Dedifferentiated amniotic fluid mesenchymal stem cell (primary cell): ENCODE data around the gene CDC14C.
"Not testable (repeated sequence)": the region's sequence is repeated elsewhere in the genome, so short reads cannot be mapped to it uniquely, and the experiment has no call there.

Source experiments
- DNase-seq: peaks from one replicate; pipeline ENCODE4 v3.0.0-alpha.2; 2016; ENCODE audit errors: extremely low spot score

The CDC14C gene

DNA sequence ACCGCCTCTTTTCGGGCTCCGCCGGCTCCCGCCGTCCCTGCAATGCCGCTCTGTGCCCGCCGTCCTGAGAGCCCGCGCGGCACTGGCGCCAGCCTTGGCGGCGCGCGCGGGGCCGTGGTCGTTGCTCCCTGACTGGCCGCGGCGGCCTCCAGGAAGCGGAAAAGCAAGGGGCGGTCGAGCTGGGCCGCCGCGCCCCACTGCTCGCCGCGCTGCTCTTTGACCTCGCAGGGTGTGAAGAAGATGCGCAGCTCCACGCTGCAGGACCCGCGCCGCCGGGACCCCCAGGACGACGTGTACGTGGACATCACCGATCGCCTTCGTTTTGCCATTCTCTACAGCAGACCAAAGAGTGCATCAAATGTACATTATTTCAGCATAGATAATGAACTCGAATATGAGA, at the start of gene CDC14C:
TSS of gene CDC14C (plus strand) at position 115 of the 400 bp plus-strand sequence. CDS start at position 241, 126 bp downstream.
- DNase-seq: no peak

DNA sequence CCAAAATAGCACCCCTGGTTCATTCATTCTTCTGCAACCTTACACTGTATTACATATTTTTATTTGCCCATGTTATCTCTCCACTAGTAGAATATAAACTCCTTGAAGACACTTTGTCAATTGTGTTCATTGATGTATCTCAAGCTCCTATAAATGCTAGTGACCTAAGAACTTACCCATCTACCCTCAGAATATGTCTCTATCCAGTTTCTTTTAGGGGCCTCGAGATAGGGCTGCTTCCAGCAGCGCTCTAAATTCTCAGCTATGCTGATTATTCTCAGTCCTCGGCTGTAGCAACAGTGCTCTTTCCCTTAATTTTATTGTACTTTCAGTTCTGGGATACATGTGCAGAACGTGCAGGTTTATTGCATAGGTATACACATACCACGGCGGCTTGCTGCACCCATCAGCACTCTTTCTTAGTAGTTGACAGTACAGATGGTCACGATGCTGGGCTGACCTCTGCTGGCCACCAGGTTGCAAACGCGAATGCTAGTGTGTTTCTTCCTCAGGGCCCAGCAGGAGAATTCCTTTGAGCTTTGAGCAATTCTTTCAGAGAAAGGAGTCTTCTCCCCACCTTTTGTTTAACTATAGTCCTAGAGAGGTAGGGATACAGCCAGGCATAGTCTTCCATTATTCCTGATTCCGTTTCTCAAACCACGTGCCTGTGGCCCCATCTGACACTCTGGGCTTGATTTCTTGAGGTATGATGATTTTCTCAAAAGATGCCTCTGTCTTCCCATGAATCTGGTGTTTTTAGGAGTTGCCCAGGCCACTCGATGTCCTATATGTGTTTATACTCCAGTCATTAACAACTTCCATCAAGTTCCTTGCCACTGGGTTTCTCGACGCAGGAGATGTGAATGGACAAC, 49.1 kb upstream of the CDC14C start:
- DNase-seq: no peak

DNA sequence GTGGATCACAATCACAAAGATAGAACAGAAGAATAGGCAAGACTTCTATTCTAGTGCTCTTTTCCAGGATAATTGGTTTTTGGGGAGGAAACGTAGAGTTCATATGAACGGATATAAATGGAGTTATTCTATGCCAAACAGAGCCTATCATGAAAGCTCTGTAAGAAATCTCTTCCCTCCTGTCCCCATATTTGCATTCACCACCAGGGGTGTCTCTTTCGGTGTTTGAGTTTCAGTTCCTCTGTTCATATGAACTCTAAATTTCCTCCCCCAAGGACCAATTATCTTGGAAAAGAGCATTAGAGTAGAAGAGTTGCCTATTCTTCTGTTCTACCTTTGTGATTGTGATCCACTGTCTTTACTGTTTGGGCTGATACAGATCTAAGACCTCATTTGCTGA, 48.3 kb upstream of the CDC14C start:
- no peak for DNase-seq

DNA sequence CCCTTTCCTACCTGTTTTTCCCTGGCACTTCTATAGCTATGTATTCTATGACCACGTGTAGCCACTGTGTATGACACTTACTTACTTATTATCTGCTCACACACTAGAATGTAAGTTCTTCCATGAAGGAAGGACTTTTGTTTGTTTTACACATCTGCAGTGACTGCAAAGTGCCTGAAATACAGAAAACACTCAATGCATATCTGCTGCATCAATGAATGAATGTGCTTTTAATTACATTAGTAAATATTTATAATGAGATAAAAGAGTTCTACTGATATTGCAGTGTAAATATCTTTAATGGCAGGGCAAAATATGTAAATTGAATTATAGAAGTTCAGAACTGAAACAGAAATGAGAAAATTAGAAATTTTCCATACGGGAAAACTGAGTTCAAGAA, 43.5 kb upstream of the CDC14C start:
- DNase-seq: no peak

DNA sequence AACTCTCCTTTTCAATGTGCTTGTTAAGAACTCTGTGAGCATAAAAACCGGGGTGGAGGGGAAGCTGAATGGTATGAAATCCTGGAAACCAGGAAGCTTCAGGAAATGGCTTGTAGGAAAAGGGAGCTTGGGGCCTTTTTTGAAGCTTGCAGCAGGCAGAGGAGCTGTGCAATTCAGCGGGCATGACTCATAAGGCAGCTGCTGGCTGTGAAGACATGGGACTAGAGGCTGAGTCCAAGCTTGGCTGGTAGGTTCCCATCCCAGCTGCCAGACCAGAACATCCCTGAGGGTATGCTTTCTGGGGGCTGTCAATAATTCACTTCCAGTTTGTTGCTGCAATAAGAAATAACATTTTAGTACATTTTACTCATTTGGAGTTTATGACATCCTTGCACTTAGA, 36.8 kb upstream of the CDC14C start:
- no peak for DNase-seq

DNA sequence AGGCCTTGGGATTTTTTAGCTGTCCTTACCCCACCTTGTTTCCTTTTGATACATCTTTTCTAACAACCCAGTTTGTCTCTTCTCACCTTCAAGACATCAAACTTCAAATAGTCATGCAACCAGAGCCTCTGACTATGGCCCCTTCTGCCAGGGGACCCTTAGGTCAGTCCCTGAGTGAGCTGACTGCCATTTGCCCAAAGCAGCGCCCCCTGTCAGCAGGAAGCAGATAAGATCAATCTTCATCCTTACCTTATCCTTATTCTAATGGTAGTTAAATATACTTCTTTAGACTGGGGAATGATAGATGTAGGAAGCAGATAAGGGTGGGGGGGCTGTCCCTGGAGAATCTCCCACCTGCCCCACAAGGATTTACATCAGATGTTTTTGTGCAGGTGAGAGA, 29.8 kb upstream of the CDC14C start:
- no peak for DNase-seq

DNA sequence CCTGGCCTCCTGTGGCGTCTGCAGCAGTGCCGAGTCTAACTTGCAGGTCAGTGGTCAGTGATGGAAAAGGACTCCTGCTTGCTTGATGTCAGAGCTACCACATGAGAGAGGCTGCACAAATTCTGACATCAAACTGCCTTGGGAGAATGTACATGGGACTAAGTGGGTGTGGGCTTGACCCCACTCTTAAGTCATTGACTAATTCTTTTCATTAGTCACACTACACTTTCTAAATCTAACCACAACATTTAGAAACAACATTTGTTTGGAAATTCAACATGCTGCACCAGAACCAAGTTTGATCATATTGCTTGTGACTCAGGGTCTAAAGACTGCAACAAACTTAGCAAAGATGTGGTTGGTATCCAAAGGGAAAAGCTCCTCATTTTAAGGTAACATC, 24.4 kb upstream of the CDC14C start:
- no peak for DNase-seq

DNA sequence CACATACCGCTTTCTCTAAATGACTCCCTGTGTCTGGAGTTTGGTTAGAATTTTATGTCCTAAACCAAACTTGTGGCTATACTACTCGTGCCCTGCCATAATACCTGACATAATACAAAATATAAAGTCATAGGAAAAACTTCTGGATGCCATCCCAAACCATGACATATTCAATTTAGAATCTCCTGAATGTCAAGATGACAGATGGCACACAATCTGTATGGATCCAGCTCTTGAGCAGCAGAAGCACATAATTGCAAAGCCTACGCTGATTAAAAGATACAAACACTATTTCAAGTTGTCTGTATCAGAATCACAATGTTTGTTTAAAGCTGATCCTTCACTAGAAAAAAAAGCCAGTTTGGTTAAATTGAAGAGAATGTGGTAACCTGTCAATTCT, 22.4 kb upstream of the CDC14C start:
- DNase-seq: no peak

DNA sequence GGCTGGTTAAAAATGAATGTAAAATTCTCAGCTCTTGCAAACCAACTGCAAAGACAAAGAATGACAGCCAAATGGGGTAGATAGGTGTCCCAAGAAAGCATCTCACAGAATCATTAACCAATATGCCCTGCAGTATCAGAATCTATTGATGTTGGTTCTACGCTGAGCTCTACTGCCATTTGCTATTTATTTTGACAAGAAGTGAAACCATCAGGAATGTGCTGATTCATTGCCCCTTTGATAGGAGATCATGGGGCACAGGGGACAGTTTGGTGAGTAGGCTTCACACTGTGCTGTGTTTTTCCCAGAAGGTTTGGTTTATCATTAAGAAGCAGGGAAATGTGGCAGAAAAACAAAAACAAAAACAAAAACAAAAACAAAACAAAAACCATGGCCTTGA, 19.4 kb upstream of the CDC14C start:
- no peak for DNase-seq

DNA sequence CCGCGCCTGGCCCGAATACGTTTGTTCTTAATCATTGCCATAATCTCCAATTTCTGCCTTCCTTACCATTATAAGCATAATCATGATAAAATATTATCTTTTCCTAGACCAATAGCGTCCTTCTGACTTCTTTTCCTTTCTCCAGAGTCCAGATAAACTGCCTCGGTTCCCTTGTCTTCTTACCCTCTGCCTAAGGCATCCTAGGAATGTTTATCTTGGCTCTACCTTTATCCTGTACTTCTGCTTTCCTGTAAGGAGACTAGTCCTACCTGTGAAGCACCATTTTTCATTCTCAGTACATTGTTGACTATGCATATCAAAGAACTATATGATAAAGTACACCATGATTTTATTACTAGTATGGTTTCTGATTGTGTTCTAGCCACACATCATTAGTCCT, 18.7 kb upstream of the CDC14C start:
- DNase-seq: not testable (repeated sequence)

DNA sequence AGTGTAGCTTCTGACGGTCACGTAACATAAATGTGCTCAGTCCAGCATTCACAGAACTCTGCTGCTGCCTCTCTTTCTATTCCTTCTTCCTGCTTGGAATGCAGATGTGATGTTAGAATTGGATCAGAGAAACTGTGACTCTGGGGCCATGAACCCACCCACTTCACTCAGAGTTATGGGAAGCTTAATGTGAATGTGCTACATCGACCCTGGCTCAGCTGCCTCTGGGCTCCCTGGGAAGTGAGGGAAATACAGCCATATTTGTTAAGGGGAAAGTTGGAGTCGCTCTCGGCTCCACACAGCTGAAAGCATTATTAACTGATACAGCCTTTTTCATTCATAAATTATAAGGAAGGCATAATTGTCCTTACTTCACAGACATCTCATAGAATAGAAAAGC, 14.5 kb upstream of the CDC14C start:
- not testable (repeated sequence) for DNase-seq

DNA sequence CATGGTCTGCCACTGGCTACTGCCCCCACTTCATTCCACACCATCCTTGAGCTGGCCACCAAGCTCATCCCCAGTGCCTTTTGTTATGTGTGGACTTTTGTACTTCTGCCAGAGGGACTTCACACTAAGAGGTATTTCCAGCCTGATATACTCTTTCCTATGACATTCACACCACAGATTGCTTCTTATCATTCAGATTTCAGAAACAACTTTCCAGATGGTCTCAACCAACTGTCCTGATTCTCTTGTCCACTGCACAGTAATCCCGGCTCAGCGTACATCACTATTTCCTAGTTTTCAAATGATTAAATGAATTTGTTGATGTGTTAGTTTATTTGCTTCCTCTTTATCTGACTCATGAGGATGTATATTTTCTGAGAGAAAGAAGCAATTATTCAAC, 7.1 kb downstream of the CDC14C start:
- DNase-seq: no peak

DNA sequence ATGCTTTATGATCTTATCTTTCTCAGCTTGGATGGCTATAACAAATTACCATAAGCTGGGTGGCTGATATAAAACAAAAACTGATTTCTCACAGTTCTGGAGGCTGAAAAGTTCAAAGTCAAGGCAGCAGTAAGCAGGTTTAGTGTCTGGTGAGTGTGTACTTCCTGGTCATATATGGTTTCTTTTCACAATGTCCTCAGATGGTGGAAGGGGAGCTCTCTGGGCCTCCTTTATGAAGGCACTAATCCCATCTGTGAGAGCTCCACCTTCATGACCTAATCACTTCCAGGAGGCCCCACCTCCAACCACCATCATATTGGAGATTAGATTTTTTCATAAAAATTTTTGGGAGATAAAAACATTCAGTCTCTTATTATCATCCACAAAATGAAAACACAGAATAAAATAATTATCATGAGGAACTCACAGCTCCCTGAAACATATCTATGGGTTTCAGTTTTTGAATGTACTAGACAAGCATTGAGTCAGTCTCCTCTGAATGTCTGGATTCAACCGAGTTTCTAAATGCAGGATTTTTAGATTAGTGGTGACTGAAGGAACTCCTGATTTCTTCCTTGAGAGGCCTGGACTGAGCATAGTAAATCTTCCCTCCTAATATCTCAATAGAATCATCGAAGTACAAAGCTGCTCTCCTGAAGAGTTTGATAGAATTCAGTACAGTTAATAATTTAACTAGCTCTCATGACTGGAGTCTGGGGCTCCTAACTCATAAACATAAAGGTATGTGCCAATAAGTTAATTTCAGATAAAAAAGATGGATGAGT, 8.0 kb downstream of the CDC14C start:
- no peak for DNase-seq

DNA sequence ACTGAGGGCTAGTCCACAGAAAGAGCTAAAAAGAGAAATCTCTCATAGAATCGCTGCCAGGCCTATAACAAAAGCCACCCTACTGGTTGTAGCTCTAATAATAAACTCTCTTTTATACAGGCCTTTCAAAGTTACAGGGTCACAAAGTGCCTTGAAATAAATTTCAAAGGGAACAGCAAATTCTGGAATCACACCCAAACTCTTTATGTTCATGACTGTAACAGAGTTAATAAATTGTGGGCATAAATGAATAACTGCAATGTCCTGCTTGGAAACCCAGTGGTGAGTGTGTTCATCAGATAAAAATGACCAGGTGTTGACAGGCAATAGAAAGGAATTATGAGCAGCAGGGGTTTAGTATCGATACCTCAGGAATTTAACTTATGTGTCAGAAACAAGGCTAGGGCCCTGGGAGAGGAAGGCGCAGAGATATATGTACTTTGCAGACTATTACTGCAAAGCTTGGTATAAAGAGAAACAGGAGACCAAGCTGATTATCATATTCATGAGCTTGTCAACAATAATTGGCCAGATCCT, 9.3 kb downstream of the CDC14C start:
- no peak for DNase-seq

DNA sequence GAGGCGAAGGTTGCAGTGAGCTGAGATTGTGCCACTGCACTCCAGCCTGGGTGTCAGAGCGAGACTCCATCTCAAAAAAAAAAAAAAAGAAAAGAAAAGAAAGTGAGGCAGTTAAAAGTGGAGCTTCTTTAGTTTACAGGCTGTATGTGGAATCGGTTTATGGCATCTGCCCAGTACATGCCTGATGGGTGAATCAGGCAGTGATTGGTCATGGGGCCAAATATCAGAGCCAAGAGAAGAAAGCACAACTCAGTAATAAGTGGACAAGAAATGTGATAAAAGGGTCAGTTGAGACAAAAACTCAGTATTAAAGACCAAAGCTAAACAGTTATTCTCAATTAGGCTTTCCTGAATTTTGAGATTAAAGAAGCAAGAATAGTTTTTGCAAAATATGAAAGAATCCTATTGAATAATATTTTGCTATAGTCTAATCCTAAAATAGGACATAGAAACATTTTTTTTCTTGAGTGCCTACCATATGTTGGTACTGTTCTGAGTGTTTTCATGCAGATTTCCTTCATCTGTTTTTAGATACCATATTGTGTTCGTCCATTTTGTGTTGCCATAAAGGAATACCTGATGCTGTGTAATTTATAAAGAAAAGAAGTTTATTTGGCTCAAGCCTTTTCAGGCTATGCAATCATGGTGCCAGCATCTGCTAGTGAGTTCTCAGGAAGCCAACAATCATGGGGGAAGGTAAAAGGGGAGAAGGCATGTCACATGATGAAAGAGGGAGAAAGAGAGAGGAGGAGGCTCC, 14.4 kb downstream of the CDC14C start:
- DNase-seq: no peak

DNA sequence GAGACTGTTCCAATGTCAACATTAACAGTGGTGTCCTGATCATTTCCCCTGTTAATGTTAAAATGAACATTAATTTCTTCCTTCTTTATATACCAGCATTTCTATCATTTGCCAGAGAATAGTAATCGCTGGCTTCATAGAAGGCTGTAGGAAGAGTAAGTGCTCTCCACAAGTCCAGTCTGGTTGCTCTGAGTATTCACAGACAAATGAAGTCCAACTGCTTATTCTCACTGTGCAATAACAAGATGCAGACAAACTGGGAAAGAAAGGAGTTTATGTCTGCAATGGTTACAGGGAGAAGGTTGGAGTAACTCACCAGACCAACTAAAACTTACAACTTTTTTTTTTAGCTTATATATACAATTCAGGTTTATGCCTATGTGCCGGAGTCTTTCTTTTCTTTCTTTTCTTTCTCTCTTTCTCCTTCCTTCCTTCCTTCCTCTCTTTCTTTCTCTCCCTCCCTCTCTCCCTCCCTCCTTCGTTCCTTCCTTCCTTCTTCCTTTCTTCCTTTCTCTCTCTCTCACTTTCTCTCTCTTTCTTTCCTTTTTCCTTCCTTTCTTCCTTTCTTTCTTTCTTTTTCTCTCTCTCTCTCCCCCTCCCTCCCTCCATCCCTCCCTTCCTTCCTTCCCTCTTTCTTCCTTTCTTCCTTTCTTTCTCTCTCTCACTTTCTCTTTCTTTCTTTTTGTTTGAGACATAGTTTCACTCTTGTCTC, 19.1 kb downstream of the CDC14C start:
- no peak for DNase-seq

DNA sequence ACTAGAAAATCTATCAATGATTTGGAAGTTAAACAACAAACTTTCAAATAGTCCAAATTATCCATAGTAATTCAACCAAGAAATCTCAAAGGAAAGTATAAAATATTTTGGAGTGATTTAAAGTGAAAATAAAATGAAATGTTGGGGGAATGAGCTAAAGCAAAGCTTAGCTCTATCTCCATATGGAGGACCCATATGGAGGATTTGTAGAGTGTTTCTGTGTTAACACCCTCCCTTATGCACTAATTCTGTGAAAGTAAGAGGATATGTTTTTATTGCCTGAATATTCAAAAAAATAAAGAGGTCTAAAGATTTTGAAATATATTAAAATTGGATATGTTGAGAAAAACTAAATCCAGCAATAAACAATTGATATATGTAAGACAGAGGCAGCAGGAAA, 31.6 kb downstream of the CDC14C start:
- no peak for DNase-seq

DNA sequence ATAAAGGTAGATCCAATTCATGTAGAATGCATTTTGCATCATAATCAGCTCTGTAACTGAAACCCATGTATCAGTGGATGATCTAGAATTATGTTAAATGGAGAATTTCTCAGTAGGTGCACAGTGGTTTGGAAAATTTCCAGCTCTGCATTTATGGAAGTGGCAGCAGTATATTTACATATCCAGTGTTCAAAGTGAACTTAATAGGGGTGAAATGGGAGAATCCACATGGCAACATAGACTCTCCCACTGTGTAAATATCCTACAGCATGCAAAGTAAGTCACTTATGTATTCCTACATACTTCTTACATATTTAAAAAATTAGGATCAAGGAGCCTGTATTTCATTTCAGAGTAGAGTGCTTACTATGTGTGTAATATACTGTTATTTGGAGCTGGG, 35.3 kb downstream of the CDC14C start:
- no peak for DNase-seq

DNA sequence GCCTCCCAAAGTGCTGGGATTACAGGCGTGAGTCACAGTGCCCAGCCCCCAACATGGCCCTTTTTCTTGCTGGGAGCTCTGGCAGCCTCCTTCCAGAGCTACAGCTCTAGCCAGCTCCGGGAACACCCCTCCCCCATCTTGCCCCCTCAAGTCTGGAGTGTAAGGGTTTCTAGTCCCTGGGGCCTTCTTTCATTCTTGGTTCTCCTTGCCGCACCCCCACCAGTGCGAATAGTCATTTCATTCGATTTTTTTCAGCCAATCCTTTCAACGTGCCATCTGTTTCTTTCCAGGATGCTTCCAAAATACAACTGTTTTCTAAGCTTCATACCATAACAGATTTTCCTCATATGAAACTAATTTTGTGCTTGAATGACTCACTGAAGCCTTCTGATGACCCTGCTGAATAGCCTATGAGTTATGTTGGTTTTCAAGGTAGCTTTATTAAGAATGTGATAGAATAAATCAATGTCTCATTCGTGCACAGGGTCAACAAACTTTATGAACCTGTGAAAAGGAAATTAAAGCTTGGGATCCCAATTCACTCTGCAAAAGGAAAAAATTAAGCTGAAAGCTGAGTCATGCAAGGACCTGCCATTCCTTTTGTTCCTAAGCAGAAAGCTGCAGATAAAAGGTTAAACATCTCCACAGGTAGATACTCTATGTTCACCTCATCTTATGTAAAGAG, 38.6 kb downstream of the CDC14C start:
- no peak for DNase-seq

DNA sequence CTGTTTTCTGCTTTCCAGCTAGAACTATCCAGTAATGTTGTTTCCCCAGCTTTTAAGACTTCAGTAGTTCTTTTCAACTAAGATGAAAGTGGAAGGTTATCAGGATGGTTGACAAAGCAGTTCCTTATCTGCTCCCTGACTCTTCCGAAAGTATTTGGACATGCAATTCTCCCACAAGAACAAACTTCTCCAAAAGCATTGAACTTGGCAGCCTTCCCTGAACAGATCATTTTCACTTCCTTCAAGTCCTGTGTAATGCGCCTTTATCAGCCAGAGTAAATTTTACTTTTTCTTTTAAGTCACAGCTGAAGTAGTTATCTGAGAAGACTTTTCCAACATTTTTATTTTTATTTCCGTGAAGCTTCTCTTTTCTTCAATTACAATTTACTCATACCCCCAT, 39.7 kb downstream of the CDC14C start:
- no peak for DNase-seq

DNA sequence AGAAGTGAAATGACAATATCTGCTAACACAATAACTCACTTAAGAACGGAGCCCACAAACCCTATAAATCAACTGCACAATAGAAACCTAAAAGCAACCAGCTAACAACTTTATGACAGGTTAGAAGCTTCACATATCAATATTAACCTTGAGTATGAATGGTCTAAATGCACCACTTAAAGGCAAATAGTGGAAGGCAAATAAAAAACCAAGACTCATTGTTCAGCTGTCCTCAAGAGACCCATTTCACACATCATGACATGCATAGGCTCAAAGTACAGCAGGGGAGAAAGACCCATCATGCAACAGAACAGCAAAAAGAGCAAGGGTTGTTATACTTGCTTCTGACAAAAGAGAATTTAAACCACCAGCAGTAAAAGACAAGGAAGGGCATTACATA, 46.8 kb downstream of the CDC14C start:
- DNase-seq: no peak
